CD14-positive monocyte (primary cell): ENCODE data around the gene GDF11. TPM values are rescaled to one million over a fixed set of nuclear protein-coding genes. Genes with fewer than 3 reads are reported as not detected.

ENCODE experiments used
- DNase-seq, 3 donors: peaks; one replicate each; pipeline ENCODE4 v3.0.0-alpha.2; 2011 to 2022
- H2AFZ ChIP-seq: 2 replicates; pipeline ENCODE4 v1.6.0; 2012; ENCODE audit warnings: mild to moderate bottlenecking, low read depth, low read length, inconsistent platforms; ENCODE audit not compliant: insufficient read depth, poor library complexity, severe bottlenecking
- H3K27ac ChIP-seq, 2 donors: 1 replicate in 1 of 2; 2 replicates in 1 of 2; pipeline ENCODE4 v1.5.1; 2012 to 2013; ENCODE audit warnings: low read length in 2 of 2, control low read depth in 1 of 2, inconsistent platforms in 1 of 2, low read depth in 1 of 2, mild to moderate bottlenecking in 1 of 2
- H3K27me3 ChIP-seq, 2 donors: one replicate each; pipeline versions ENCODE4 v1.6.0 to v1.6.1; 2011 to 2013; ENCODE audit warnings: low read length in 2 of 2; ENCODE audit not compliant: control insufficient read depth in 2 of 2, insufficient read depth in 2 of 2
- H3K36me3 ChIP-seq, 2 donors: replicated peaks in 1 of 2; 1 replicate in 1 of 2; 2 replicates in 1 of 2; pipeline versions ENCODE4 v1.5.1 to v1.6.1; 2012 to 2013; ENCODE audit warnings: low read length in 2 of 2, control low read depth in 1 of 2, inconsistent platforms in 1 of 2, mild to moderate bottlenecking in 1 of 2; ENCODE audit not compliant: insufficient read depth in 2 of 2, control insufficient read depth in 1 of 2
- H3K4me1 ChIP-seq, 2 donors: 1 replicate in 1 of 2; 2 replicates in 1 of 2; pipeline versions ENCODE4 v1.5.1 to v1.6.1; 2012 to 2013; ENCODE audit warnings: low read length in 2 of 2, control low read depth in 1 of 2, inconsistent platforms in 1 of 2, mild to moderate bottlenecking in 1 of 2, moderate library complexity in 1 of 2; ENCODE audit not compliant: insufficient read depth in 2 of 2, control insufficient read depth in 1 of 2
- H3K4me2 ChIP-seq: replicated peaks from 2 replicates; pipeline ENCODE3; 2012; ENCODE audit warnings: low read length, moderate library complexity, mild to moderate bottlenecking; ENCODE audit not compliant: poor library complexity, severe bottlenecking; ENCODE audit errors: extremely low read depth
- H3K4me3 ChIP-seq, 3 experiments: fragments of 200-600 bp in 1 of 3; sonication (generic) in 1 of 3; replicated peaks in 1 of 3; 1 replicate in 2 of 3; 2 replicates in 1 of 3; pipeline ENCODE4 v1.5.1; 2011 to 2013; ENCODE audit warnings: low read length in 3 of 3, mild to moderate bottlenecking in 3 of 3, control low read depth in 2 of 3, low read depth in 2 of 3, inconsistent platforms in 1 of 3, moderate library complexity in 1 of 3
- H3K79me2 ChIP-seq: 2 replicates; pipeline ENCODE4 v1.6.0; 2012; ENCODE audit warnings: mild to moderate bottlenecking, control low read depth, inconsistent platforms, low read length, moderate library complexity; ENCODE audit not compliant: insufficient read depth
- H3K9ac ChIP-seq: 2 replicates; pipeline ENCODE4 v1.6.0; 2017; ENCODE audit warnings: low read length, mild to moderate bottlenecking; ENCODE audit not compliant: insufficient read depth, poor library complexity, severe bottlenecking
- H3K9me3 ChIP-seq, 2 donors: replicated peaks in 1 of 2; 1 replicate in 1 of 2; 2 replicates in 1 of 2; pipeline versions ENCODE4 v1.5.1 to v1.6.1; 2012 to 2013; ENCODE audit warnings: low read length in 2 of 2, control low read depth in 1 of 2; ENCODE audit not compliant: control insufficient read depth in 1 of 2, insufficient read depth in 1 of 2
- H4K20me1 ChIP-seq: 2 replicates; pipeline ENCODE4 v1.6.0; 2012; ENCODE audit warnings: mild to moderate bottlenecking, low read length, control low read depth, moderate library complexity; ENCODE audit not compliant: insufficient read depth
- H3K27ac Mint-ChIP-seq, 7 donors: one replicate each; pipeline ENCODE4 v1.8.0; 2020; ENCODE audit warnings: mild to moderate bottlenecking in 7 of 7, mixed read lengths in 7 of 7, moderate library complexity in 6 of 7, inconsistent platforms in 2 of 7
- H3K27me3 Mint-ChIP-seq, 3 donors: one replicate each; pipeline ENCODE4 v1.8.0; 2021 to 2022; ENCODE audit warnings: low read depth in 3 of 3, mild to moderate bottlenecking in 3 of 3, mixed read lengths in 3 of 3, moderate library complexity in 3 of 3, inconsistent platforms in 1 of 3
- H3K36me3 Mint-ChIP-seq, 2 donors: one replicate each; pipeline ENCODE4 v1.8.0; 2020; ENCODE audit warnings: mixed read lengths in 2 of 2, inconsistent platforms in 1 of 2, mild to moderate bottlenecking in 1 of 2
- H3K4me1 Mint-ChIP-seq: one replicate; pipeline ENCODE4 v1.8.0; 2020; ENCODE audit warnings: mild to moderate bottlenecking, mixed read lengths
- H3K4me3 Mint-ChIP-seq, 2 donors: one replicate each; pipeline ENCODE4 v1.8.0; 2020; ENCODE audit warnings: mild to moderate bottlenecking in 2 of 2, mixed read lengths in 2 of 2, moderate library complexity in 1 of 2
- H3K9me3 Mint-ChIP-seq, 7 donors: one replicate each; pipeline ENCODE4 v1.8.0; 2020 to 2022; ENCODE audit warnings: mixed read lengths in 7 of 7, mild to moderate bottlenecking in 6 of 7, moderate library complexity in 6 of 7, inconsistent platforms in 2 of 7
- WGBS: methylation state at CpG from one replicate; pipeline ENCODE4 v1.1.5; 2013; ENCODE audit warnings: missing lambda C conversion rate; ENCODE audit not compliant: insufficient coverage; 5-methylcytosine and 5-hydroxymethylcytosine counted together
- intact Hi-C, 2 donors: fragments of 100-400 bp; cut with micrococcal nuclease; formaldehyde crosslinking; loops; one replicate each; pipeline versions ENCODE4 v1.15.0 to v1.15.1; 2023
- polyA plus RNA-seq, 3 donors: library from polyadenylated mRNA; depleted of rRNA in 1 of 3; unstranded in 2 of 3; stranded (reverse) in 1 of 3; fragments of 300-500 nt in 2 of 3; fragments of >200 nt in 1 of 3; fragmentation: Illumina TruSeq in 2 of 3; gene quantifications; 1 replicate in 2 of 3; 2 replicates in 1 of 3; pipeline ENCODE4 v1.2.3, GENCODE V29; 2012 to 2021
- TF ChIP-seq, protein P1 (sequence below): fragments of 200-600 bp; IDR thresholded peaks from one replicate; pipeline ENCODE4 v1.8.0; 2022; ENCODE audit warnings: antibody characterized with exemption, mild to moderate bottlenecking

GDF11 gene
- polyA plus RNA-seq, 3 donors, result 0.08 to 0.09 (median 0.09) TPM

DNA sequence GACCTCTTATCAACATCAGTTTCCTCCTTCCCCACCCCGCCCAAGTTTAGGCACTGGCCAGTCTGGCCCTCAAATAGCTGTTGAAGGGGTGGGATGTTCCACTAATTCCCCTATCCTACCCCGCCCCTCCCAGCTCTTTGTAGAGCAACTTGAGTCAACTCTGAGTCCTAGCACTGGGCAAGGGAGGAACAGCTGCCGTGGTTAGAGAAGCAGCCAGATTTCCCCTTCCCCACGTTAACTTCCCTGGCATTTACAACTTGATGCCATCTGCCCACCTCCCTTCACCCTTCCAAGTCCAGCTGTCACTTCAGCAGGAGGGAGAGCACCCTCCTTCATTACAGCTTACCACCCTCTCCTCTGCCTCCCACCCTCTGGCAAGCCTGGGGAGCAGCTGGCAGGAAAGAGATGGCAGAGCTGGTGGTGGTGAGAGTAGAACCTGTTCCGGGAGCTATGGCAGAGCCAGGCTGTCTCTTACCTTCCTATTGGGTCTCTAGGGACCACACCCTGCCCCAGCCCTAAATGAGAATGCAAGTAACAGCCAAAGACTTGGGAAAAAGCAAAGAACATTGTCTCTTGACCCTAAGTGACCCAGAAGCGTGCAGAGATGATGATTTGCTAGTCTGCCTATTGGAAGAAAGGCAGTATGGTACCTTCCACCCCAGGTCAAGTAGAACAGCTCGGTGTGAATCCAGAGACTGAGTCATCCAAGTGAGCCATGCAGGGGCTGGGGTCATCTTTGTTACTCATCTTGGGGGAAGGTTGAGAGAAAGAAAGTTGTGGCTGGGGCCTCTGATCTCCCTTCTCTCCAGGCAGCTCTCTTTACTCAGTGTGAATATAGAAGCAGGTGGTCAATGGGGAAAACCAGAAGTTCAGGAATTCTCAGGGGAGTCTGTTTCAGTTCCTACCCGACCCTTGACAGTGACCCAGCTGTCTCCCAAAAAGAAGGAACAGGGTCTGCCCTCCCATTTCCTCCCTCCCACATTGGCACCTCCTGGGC is 25.6 kb upstream of the GDF11 start:
- Mint-ChIP-seq H3K36me3 (peaks cover 24 to 34% of the 10 kb centered on the region in 2 donors), H3K27me3 (peaks cover 8 to 10% (median 10%) of the 10 kb centered on the region in 3 donors), H3K9me3 (no peaks in the 10 kb centered on the region), H3K4me3 (peak overlapping the region; percentile 88 to 94), H3K27ac (peak overlapping the region; percentile 87 to 97 (median 93)), H3K4me1 (peaks cover 50% of the 10 kb centered on the region)
- H3K36me3 ChIP-seq, result peaks cover 21 to 38% of the 10 kb centered on the region in 2 donors
- H3K27ac ChIP-seq, result peak overlapping the region; percentile 84 to 92
- 38% methylated on average over 4 of the region's 8 CpGs for WGBS
- H3K4me1 ChIP-seq, result peaks cover 26 to 49% of the 10 kb centered on the region in 2 donors
- H3K9me3 ChIP-seq, result no peaks in the 10 kb centered on the region
- H4K20me1 ChIP-seq, result peaks cover 38% of the 10 kb centered on the region
- TF ChIP-seq, protein P1, sequence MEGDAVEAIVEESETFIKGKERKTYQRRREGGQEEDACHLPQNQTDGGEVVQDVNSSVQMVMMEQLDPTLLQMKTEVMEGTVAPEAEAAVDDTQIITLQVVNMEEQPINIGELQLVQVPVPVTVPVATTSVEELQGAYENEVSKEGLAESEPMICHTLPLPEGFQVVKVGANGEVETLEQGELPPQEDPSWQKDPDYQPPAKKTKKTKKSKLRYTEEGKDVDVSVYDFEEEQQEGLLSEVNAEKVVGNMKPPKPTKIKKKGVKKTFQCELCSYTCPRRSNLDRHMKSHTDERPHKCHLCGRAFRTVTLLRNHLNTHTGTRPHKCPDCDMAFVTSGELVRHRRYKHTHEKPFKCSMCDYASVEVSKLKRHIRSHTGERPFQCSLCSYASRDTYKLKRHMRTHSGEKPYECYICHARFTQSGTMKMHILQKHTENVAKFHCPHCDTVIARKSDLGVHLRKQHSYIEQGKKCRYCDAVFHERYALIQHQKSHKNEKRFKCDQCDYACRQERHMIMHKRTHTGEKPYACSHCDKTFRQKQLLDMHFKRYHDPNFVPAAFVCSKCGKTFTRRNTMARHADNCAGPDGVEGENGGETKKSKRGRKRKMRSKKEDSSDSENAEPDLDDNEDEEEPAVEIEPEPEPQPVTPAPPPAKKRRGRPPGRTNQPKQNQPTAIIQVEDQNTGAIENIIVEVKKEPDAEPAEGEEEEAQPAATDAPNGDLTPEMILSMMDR, result no peak
- intact Hi-C loops, result loop anchor here in 1 of 2 donors (5.0 kb wide), 1 partner anchor 35 kb away; a partner anchor contains a TSS
- H3K4me3 ChIP-seq, result peak overlapping the region; percentile 70 to 93 (median 76)
- H3K27me3 ChIP-seq, result peaks cover 0 to 10% of the 10 kb centered on the region in 2 donors
- no peak overlapping the region for H3K9ac ChIP-seq
- DNase-seq, result peak in 2 of 3 donors; percentile 43 to 74
- peaks cover 29% of the 10 kb centered on the region for H3K79me2 ChIP-seq
- H2AFZ ChIP-seq, result peak overlapping the region; percentile 91
- peak overlapping the region; percentile 83 for H3K4me2 ChIP-seq

DNA sequence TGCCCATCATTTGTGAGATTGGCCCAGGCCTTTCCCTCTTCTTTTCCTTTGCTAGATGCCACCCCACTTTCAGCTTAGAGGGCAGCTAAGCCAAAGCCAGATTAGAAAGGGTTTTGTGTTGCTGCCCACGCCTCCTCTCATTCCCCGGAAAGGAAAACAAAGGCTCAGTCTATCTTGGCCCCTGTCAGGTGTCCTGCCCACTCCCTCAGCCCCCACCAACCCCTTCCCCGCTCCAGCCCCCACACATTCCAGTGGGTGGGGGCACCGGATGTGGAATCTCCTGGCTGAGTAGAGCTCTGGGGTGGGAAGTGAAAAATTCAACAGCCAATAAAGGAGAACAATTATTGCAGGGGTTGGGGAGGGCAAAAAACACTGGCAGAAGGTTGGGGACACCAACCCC is 24.9 kb upstream of the GDF11 start:
- Histone ChIP-seq H3K9ac (no peak overlapping the region), H3K9me3 (no peaks in the 10 kb centered on the region), H3K4me1 (peaks cover 26 to 49% of the 10 kb centered on the region in 2 donors), H4K20me1 (peaks cover 42% of the 10 kb centered on the region), H3K4me2 (peak overlapping the region; percentile 83), H3K27ac (peak overlapping the region in 1 of 2 donors; percentile 92), H2AFZ (no peak overlapping the region), H3K36me3 (peaks cover 22 to 45% of the 10 kb centered on the region in 2 donors), H3K79me2 (peaks cover 29% of the 10 kb centered on the region), H3K4me3 (peak overlapping the region in 1 of 3 experiments; percentile 93), H3K27me3 (peaks cover 0 to 3% of the 10 kb centered on the region in 2 donors)
- Mint-ChIP-seq H3K4me3 (peak overlapping the region; percentile 6 to 94), H3K27me3 (peaks cover 3 to 5% (median 3%) of the 10 kb centered on the region in 3 donors), H3K9me3 (no peaks in the 10 kb centered on the region), H3K4me1 (peaks cover 50% of the 10 kb centered on the region), H3K27ac (peak overlapping the region in 5 of 7 donors; percentile 49 to 97 (median 81)), H3K36me3 (peaks cover 24 to 40% of the 10 kb centered on the region in 2 donors)
- WGBS, result 93% methylated on average over 2 of the region's 4 CpGs
- TF ChIP-seq, protein P1, result no peak
- no peak for DNase-seq
- intact Hi-C loops, result loop anchor here in 1 of 2 donors (5.0 kb wide), 1 partner anchor 36 kb away; a partner anchor contains a TSS
